ENCODE results near the gene SH3GLB2.
"Not testable (repeated sequence)": the region's sequence is repeated elsewhere in the genome, so short reads cannot be mapped to it uniquely, and the experiment has no call there.

The SH3GLB2 gene

GRCh38 chr9:129054163-129054851, 26.2 kb upstream of the SH3GLB2 start:
- DNase-seq (ENCODE audit: low read depth in 3 of 3, low spot score in 1 of 3): no peak

- no peak for DNase-seq (ENCODE audit: low read depth in 3 of 3, low spot score in 1 of 3)
Observed at GRCh38 chr9:129053020-129053419, 24.9 kb upstream of the SH3GLB2 start.

- no peak for DNase-seq (ENCODE audit: low read depth in 3 of 3, low spot score in 1 of 3)
Observed at GRCh38 chr9:129052592-129052991, 24.5 kb upstream of the SH3GLB2 start.

- DNase-seq (ENCODE audit: low read depth in 3 of 3, low spot score in 1 of 3): no peak
Observed at GRCh38 chr9:129042016-129042415, 13.9 kb upstream of the SH3GLB2 start.

- no peak for DNase-seq (ENCODE audit: low read depth in 3 of 3, low spot score in 1 of 3)
Observed at GRCh38 chr9:129040113-129040643, 12.0 kb upstream of the SH3GLB2 start.

GRCh38 chr9:129038109-129038852, 10.2 kb upstream of the SH3GLB2 start:
- DNase-seq (ENCODE audit: low read depth in 3 of 3, low spot score in 1 of 3): no peak

GRCh38 chr9:129037767-129038098, 9.6 kb upstream of the SH3GLB2 start:
- DNase-seq (ENCODE audit: low read depth in 3 of 3, low spot score in 1 of 3): no peak

GRCh38 chr9:129036923-129037766, 9.0 kb upstream of the SH3GLB2 start:
- DNase-seq (ENCODE audit: low read depth in 3 of 3, low spot score in 1 of 3): no peak

- peak; percentile 80 to 88 (median 85) for DNase-seq (ENCODE audit: low read depth in 3 of 3, low spot score in 1 of 3)
Observed at GRCh38 chr9:129036241-129036922, 8.3 kb upstream of the SH3GLB2 start, which contains the start of gene MIGA2. TSS of gene MIGA2 (plus strand) at chr9:129036626. CDS start at chr9:129040595, 3,969 bp downstream.

GRCh38 chr9:129035838-129036237, 7.7 kb upstream of the SH3GLB2 start:
- not testable (repeated sequence) for DNase-seq (ENCODE audit: low read depth in 3 of 3, low spot score in 1 of 3)

- DNase-seq (ENCODE audit: low read depth in 3 of 3, low spot score in 1 of 3): no peak
Observed at GRCh38 chr9:129033216-129033615, 5.1 kb upstream of the SH3GLB2 start.

- DNase-seq (ENCODE audit: low read depth in 3 of 3, low spot score in 1 of 3): no peak
Observed at GRCh38 chr9:129032541-129033159, 4.5 kb upstream of the SH3GLB2 start.

GRCh38 chr9:129031514-129031913, 3.4 kb upstream of the SH3GLB2 start:
- no peak for DNase-seq (ENCODE audit: low read depth in 3 of 3, low spot score in 1 of 3)

GRCh38 chr9:129030191-129030590, 2.1 kb upstream of the SH3GLB2 start:
- no peak for DNase-seq (ENCODE audit: low read depth in 3 of 3, low spot score in 1 of 3)

GRCh38 chr9:129027685-129028191, 393 bp downstream of the SH3GLB2 start:
- DNase-seq (ENCODE audit: low read depth in 3 of 3, low spot score in 1 of 3): peak in 1 of 3 donors; percentile 52

- no peak for DNase-seq (ENCODE audit: low read depth in 3 of 3, low spot score in 1 of 3)
Observed at GRCh38 chr9:129027224-129027684, 877 bp downstream of the SH3GLB2 start.

- no peak for DNase-seq (ENCODE audit: low read depth in 3 of 3, low spot score in 1 of 3)
Observed at GRCh38 chr9:129026442-129027223, 1.5 kb downstream of the SH3GLB2 start.

GRCh38 chr9:129023908-129024233, 4.3 kb downstream of the SH3GLB2 start:
- no peak for DNase-seq (ENCODE audit: low read depth in 3 of 3, low spot score in 1 of 3)

All from stimulated activated CD4-positive, alpha-beta T cell treated with anti-CD3 and anti-CD28 coated beads, TNF-alpha, amount 100 ng/mL, for 1 hour (primary cell).